ENCODE results near the gene RNFT1. TPM values are rescaled to one million over a fixed set of nuclear protein-coding genes. Genes with fewer than 3 reads are reported as not detected.
"Not testable (repeated sequence)": the region's sequence is repeated elsewhere in the genome, so short reads cannot be mapped to it uniquely, and the experiment has no call there.

RNFT1 gene
- total RNA-seq, 2 experiments from 2014 or later = 20.5 to 22.3 TPM

GRCh38 chr17:59940697-59941096, 23.8 kb downstream of the RNFT1 start:
- ChIA-PET CTCF (interaction anchor here (0.6 kb wide), 1 partner anchor 382 kb away, joined by 3 read pairs; no protein-coding TSS in a partner anchor), POLR2A (interaction anchor here (0.5 to 0.6 kb wide), 3 partner anchors 47 to 924 kb away, joined by 3 to 11 read pairs (median 6); no protein-coding TSS in a partner anchor)

GRCh38 chr17:59933317-59933716, 31.2 kb downstream of the RNFT1 start:
- POLR2A ChIA-PET, CTCF ChIA-PET: not testable (repeated sequence)

- POLR2A ChIA-PET, CTCF ChIA-PET: not testable (repeated sequence)
Measured at GRCh38 chr17:59930768-59931167, 33.8 kb downstream of the RNFT1 start.

GRCh38 chr17:59930121-59930520, 34.4 kb downstream of the RNFT1 start:
- CTCF ChIA-PET, POLR2A ChIA-PET: not testable (repeated sequence)

- CTCF ChIA-PET, POLR2A ChIA-PET: not testable (repeated sequence)
Measured at GRCh38 chr17:59920637-59921036, 43.9 kb downstream of the RNFT1 start.

- CTCF ChIA-PET = no interaction called here
- POLR2A ChIA-PET = no interaction called here
Measured at GRCh38 chr17:59916446-59916845, 48.1 kb downstream of the RNFT1 start.

- CTCF ChIA-PET = interaction anchor here (0.6 to 1.5 kb wide), 7 partner anchors 9 to 139 kb away, joined by 3 to 6 read pairs (median 4); partner anchors contain the start of genes RNFT1, RPS6KB1 and TUBD1
- POLR2A ChIA-PET = interaction anchor here (1.0 kb wide), 1 partner anchor 21 kb away, joined by 4 read pairs; no protein-coding TSS in a partner anchor
Measured at GRCh38 chr17:59914274-59914854, 50.2 kb downstream of the RNFT1 start.

- ChIA-PET CTCF (no interaction called here), POLR2A (no interaction called here)
Measured at GRCh38 chr17:59907467-59907866, 57.1 kb downstream of the RNFT1 start.

GRCh38 chr17:59903455-59903854, 61.1 kb downstream of the RNFT1 start:
- ChIA-PET CTCF (no interaction called here), POLR2A (no interaction called here)

Other genes starting within 250 kb of the RNFT1 start
- 1 to 10 TPM; 7.9 to 8.3 TPM for gene TUBD1, start 71.8 kb downstream of the RNFT1 start, total RNA-seq
- 10 to 100 TPM; 50.2 to 53.8 TPM for gene RPS6KB1, start 71.6 kb downstream of the RNFT1 start, total RNA-seq
- gene HEATR6, start 114.2 kb upstream of the RNFT1 start, total RNA-seq = 10 to 100 TPM; 25.5 to 26.6 TPM
- not detected for gene CA4, start 185.2 kb upstream of the RNFT1 start, total RNA-seq

Measured in activated CD8-positive, alpha-beta memory T cell treated with anti-CD3 and anti-CD28 coated beads for 36 hours (primary cell).